HG03442 (cell line): ENCODE data around the gene IGSF5.

Experiments
- ATAC-seq: cut with Tn5 transposase; IDR thresholded peaks from one replicate; pipeline ENCODE4 v1.9.1; 2021; ENCODE audit warnings: mild to moderate bottlenecking, moderate library complexity; ENCODE audit not compliant: unreplicated experiment

Gene IGSF5

DNA sequence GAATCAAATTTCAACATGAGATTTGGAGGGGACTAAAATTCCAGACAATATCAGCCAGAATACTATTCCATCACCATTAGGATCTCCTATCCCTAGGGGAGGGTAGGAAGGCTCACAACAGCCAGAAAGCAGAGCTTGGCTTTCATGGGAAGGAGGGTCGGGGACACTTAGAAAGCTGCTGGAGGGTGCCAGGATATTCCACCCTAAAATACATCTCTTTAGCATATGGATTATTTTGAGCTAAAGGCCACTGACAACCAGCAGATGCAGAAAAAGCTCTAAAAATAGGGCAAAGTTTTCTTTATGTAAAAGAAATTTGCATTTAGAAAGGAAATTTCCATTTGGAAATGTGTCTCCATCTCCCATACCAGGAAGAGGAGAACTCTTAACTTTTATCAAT lies 68.0 kb downstream of the IGSF5 start:
- ATAC-seq = no peak

DNA sequence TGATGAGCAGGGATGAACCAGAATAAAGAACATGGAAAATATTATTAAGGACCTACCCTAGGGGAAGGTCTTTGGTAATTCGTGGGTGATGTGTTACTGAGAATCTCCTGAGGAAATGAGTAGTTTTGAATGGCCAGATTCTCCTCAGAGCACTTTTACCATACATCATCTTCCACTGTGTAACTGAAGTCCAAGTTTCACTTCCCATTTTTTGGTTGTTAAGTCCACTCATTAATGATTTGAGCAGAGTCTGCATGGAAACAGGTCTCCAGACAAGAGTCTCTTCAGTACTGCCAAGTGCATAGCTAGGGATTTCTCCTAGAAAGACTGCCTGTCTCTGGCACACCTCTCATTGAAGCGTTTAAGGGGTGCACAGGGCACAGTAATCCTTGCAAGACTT lies 73.6 kb downstream of the IGSF5 start:
- no peak for ATAC-seq

DNA sequence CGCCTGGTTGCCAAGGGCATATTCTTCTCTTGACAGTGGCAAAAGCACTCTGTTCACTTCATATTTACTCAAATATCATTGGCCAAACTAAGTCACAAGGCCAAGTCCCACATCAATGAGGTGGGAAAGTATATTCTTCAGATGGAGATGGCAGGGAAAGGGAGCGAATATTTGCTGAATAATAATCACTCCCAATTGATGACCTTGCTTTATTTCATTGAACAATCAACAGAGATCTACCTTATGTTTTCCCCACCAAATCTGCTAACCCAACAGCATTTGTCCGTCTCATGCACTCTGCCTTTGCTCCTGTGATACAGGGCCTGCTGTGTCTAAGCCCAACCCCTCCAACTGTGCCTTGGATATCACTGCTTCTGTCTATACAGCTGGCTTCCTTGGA lies 77.1 kb downstream of the IGSF5 start:
- no peak for ATAC-seq

DNA sequence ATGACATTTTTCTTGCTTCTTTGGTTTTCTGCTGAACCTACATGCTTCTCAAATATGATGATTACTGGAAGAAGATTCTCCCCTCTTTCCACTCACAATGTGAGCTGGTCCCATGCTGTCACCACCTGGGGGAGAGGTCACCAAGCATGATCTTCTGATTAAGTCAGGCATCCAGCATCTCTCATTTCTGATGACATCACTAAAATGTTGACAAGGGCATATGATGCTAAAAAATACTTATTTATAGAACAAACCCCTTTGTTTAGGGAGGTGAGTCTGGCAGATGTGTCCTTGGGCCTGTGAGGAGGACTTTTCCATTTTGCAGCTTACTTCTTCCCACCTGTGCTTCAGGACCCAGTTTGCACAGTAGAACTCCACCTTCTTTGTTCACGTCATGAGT lies 80.3 kb downstream of the IGSF5 start:
- ATAC-seq = no peak

DNA sequence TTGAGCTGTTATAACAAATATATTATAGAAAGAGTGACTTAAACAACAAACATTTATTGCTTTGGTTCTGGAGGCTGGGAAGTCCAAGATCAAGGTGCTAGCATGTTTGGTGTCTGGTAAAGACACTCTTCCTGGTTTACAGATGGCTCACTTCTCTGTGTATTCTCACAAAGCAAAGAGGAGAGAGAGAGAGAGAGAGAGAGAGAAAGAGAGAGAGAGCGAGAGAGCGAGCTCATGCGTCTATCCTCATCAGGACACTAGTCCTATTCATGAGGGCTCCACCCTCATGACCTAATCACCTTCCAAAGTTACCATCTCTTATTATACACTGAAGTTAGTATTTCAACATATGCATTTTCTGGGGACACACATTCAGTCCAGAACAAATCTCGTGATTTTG lies 89.6 kb downstream of the IGSF5 start:
- no peak for ATAC-seq

DNA sequence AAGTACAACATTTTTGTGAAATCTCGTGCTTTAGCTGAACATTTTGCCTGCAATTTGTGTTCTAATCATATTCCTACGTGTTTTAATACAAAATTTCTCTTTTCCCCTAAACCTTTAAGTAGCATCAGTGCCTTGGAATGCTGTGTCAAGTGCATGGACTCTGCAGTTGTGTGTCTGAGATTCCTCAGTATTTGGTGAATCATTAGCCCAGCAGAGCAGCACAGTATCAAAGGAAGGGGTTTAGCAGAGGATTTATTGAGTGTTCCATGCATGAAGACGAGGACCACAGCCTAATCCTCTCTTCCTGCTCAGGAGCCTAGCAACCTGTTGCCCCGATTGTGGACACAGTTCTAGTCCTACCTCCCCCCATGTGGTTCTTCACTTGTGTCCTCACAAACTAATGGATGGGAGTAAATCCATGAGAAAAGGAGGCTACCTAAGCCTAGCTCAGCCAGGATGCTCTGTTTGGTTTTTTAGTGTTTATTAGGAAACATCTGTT lies 92.9 kb downstream of the IGSF5 start:
- no peak for ATAC-seq

DNA sequence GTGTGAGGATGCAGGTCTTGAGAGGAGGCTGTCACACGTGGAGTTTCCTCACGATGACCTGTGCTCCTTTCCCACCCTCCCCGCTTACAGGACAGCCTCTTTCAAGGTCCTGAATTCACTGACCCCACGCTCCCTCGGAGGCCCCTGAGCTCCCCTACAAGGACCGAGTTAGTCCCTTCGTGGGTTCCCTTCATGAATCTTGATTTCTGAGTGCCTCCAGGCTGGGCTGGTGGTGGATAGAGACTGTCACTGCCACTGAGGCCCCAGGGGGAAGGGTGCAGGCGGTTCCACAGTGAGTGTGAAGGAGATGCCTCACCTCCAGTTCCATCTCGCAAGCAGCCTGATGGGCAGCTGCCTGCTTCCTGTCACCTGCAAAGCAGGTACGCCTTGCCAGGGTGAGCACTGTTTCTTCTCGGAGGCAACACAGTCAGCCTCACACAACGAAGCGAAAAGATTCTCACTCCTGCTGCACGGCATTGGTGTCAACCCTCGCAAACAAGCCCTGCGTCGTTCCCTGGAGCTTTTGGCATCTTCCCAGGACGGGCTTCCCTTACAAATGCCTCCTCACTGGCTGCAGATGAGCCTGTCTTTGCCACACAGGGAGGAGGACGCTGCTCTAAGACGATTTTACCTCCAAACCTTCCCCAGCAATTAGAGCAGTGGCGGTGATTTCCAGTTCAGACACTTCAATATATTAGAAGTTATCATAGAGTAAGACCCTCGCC lies 95.6 kb downstream of the IGSF5 start:
- no peak for ATAC-seq

DNA sequence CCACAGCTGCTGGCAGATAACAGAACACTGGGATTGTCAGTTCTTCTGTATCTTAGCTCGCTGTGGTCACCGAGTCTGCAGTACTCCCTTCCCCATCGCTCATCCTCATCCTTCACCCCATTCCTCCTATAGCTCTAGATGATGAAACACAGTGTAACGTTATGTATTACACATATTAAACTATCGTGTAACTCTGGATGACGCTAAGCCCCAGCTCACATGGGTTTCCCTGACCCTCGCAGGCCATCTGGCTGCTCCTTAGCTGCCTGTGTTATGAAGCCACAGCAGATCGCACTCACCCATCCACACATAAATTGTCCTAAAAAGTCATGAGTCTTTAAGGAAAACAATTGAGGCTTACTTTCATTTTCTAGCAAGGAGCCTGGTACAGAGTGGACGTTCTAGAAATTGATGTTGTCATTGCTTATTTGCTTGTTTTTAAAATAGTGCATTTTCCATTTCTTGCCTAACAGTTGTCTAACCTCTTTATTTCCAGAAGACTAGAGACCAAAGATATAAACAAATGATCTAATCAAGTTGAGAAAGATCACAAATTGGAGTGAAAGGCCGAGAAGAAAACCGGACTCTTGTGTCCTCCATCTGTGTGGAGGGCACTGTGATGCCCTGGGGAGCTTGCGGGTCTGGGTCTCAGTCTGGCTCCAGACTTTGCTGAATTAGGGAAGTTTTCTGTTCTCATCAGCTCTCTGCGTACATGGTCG lies 97.9 kb downstream of the IGSF5 start:
- no peak for ATAC-seq

DNA sequence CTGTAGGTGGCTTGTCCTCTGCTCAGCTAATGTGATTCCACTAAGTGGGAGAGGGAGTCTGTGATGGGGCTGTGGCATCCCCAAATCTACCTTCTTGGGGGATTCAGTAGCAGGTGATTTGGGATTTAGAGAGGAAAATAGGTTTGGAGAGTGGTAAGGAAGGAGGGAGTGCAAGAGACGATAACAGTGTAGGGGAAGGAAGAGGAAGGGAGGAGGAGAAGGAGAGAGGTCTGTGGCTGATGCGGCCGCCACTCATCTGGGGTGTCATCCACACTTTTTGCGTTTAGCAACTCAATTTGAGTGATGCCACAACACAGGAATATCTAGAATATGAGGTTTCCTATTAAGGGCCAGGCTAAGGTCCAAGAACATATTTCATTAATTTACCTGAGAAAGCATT lies 98.5 kb downstream of the IGSF5 start:
- no peak for ATAC-seq

DNA sequence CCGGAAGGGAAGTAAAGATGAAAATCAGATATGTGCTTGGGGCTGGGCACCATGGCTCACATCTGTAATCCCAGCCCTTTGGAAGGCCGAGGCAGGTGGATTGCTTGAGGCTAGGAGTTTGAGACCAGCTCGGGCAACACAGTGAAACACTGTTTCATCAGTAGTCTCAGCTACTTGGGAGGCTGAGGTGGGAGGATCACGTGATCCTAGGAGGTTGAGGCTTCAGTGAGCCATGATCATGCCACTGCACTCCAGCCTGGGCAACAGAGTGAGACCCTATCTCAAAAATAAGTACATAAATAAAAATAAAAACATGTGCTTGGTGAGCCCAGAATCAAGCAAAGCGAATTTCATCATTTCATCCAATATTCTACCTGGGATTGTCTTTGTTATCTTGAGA lies 98.9 kb downstream of the IGSF5 start:
- no peak for ATAC-seq

DNA sequence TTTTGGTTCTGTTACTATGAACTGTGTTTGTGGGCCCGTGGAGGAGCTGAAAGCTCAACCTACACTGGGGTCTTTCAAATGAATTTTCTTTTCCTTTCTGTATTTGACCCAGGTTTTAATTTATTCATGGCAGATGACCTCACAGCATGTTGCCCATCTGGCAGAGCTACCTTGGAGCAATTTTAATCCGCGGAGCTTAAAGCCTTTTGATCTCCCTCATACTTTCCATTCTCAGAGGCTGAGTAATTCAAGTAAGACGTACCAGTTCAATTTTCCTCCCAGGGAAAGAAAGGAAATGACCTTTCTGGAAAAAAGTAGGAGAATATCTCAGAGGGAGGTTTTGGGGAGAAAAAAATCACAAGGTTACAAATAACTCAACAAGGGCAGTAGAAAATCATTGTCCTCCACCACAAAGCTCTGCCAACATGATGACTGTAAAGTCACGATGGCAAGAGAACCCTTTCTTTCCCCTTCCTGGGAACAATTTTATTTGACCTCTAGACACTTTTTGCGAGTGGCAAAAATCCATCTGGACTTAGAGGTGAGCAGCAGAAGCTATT lies 100.7 kb downstream of the IGSF5 start:
- no peak for ATAC-seq

DNA sequence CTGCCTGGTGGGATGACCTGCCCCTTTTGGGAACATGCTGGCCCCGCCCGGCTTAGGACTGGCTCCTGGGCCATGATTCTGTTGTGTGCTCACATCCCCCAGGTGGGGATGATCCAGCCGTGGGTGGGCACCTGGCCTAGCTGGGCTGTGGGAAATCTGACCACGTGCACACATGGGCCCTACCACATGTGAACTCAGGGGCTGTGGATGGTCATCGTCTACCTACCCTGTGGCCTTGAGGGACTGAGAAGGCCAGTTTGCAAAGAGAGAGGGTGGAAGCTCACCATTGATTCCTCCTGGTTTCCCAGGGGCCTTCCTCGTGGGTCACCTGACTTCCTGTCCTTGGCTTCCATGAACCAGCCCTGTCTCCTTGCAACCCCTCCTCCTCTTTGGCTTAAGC lies 102.9 kb downstream of the IGSF5 start:
- no peak for ATAC-seq

DNA sequence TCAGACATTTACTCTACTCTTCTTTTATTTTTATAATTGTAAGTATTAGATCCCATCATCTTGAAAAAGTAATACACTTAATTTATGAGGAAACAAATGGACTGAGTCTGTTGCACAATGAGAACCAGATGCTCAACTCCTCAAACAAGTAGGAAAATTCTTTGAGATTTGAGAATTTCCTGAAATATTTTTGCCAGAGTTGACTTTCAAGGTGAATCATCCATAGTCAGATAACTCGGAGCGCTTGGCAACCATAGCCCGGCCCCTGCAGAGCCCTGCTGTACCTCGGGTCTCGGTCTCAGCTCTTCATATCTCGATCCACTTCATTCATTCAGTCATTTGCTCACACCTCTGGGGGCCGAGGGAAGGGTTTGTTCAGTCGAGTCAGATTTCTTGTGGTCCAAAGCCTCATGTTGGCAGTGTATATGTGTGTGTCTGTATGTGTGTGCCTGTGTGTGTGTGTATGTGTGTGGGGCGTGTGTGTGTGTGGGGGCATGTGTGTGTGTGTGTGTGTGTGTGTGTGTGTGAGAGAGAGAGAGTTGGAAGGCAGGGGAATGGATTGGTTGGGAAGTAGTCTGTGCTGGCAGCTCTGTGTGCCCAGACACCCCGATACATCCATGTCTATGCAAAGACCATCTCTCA lies 104.2 kb downstream of the IGSF5 start:
- ATAC-seq = no peak

DNA sequence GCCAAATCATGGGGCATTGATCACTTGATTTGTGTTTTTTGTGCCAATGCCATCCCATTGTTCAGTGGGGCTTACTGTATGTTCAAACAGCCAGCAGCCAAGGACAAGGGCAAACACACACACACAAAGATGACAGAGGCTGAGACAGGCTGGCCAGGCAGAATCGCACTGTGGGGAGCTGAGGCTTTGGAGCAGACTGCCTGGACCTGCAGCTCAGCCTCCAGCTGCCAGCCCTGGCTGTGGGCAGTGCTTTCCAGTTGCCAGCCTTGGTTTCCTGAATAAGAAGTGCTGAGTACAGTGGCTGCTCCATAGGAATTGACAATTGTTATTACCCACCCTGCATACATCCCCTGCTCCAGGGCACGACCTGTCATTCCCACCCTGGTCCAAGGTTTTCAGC lies 105.3 kb downstream of the IGSF5 start:
- no peak for ATAC-seq

DNA sequence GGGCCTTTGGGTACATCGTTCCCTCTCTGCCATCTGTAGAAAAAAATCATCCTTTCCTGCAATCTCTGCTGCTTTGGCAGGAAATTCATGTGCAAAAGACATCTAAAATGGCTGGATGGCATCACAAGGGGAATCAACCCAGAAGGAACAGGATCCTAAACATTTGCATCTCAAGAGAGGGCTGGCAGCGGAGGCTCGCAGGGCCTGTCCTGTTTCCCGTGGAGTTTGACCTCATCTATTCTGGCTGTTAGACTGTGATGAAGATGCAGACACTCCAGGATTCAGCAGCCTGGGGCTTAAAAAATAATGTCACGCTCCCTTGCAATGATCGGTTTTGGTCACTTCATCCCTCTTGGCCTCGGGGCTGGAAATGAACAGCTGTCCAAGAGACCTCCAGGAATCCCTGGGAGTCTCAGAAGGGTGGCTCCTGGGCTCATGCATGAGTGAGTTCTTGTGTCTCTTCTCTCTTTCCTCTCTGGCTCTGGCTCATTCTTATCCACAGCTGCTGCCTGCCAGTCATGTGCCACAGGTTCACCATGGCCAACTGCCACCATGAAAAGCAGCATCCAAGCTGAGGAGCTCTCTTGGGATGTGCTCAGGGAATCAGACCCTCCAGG lies 106.1 kb downstream of the IGSF5 start:
- no peak for ATAC-seq
